ENCODE data around the gene SCN3A. TPM values are rescaled to one million over a fixed set of nuclear protein-coding genes. Genes with fewer than 3 reads are reported as not detected.
A peak's percentile ranks its signal among the peaks of the same experiment; 100 is the strongest.

Gene SCN3A
- total and polyA plus RNA-seq, 2 of the 13 experiments (the other 11 are each of a cell fraction or from before 2014, with no cell fraction given): not detected

DNA sequence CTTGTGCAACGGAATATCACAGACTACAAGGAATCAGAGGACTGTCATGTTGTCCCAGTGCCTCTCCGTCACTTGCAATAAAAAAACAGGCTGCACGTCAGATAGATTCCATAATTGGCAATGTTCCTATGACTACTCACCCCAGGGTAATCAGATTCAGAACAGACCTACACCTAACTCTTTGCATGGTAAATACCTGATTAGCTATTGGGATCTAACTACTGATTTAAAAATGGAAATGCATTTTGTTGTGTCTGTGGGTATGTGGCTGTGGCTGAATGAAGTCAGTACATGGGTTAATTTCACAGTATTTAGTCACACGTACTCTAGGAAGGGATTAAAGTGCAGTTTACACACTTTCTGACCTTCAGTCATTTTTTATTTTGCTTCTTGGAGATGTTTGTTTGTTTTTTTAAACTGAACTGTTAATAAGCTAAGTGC lies 91.7 kb downstream of the SCN3A start (continued):
- TF ChIP-seq, protein P1, sequence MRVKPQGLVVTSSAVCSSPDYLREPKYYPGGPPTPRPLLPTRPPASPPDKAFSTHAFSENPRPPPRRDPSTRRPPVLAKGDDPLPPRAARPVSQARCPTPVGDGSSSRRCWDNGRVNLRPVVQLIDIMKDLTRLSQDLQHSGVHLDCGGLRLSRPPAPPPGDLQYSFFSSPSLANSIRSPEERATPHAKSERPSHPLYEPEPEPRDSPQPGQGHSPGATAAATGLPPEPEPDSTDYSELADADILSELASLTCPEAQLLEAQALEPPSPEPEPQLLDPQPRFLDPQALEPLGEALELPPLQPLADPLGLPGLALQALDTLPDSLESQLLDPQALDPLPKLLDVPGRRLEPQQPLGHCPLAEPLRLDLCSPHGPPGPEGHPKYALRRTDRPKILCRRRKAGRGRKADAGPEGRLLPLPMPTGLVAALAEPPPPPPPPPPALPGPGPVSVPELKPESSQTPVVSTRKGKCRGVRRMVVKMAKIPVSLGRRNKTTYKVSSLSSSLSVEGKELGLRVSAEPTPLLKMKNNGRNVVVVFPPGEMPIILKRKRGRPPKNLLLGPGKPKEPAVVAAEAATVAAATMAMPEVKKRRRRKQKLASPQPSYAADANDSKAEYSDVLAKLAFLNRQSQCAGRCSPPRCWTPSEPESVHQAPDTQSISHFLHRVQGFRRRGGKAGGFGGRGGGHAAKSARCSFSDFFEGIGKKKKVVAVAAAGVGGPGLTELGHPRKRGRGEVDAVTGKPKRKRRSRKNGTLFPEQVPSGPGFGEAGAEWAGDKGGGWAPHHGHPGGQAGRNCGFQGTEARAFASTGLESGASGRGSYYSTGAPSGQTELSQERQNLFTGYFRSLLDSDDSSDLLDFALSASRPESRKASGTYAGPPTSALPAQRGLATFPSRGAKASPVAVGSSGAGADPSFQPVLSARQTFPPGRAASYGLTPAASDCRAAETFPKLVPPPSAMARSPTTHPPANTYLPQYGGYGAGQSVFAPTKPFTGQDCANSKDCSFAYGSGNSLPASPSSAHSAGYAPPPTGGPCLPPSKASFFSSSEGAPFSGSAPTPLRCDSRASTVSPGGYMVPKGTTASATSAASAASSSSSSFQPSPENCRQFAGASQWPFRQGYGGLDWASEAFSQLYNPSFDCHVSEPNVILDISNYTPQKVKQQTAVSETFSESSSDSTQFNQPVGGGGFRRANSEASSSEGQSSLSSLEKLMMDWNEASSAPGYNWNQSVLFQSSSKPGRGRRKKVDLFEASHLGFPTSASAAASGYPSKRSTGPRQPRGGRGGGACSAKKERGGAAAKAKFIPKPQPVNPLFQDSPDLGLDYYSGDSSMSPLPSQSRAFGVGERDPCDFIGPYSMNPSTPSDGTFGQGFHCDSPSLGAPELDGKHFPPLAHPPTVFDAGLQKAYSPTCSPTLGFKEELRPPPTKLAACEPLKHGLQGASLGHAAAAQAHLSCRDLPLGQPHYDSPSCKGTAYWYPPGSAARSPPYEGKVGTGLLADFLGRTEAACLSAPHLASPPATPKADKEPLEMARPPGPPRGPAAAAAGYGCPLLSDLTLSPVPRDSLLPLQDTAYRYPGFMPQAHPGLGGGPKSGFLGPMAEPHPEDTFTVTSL (CRISPR knock-in tag; IDR thresholded peaks at IDR 0.05; ENCODE audit: borderline replicate concordance): peak; percentile 91; the same call in 1 of the 2 replicates
- peak; percentile 58; the same call in 1 of the 2 replicates for TF ChIP-seq SIX1 (CRISPR knock-in tag; IDR thresholded peaks at IDR 0.05; ENCODE audit: borderline replicate concordance)
- TF ChIP-seq, protein P2, sequence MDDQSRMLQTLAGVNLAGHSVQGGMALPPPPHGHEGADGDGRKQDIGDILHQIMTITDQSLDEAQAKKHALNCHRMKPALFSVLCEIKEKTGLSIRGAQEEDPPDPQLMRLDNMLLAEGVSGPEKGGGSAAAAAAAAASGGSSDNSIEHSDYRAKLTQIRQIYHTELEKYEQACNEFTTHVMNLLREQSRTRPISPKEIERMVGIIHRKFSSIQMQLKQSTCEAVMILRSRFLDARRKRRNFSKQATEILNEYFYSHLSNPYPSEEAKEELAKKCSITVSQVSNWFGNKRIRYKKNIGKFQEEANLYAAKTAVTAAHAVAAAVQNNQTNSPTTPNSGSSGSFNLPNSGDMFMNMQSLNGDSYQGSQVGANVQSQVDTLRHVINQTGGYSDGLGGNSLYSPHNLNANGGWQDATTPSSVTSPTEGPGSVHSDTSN (CRISPR knock-in tag; IDR thresholded peaks at IDR 0.05; ENCODE audit: borderline replicate concordance): no peak
- 0 out of 2 replicates have a peak, but pooled peaks have one; percentile 36 for TF ChIP-seq ZSCAN29 (CRISPR knock-in tag; conservative IDR thresholded peaks at IDR 0.05)
- no peak for TF ChIP-seq CBX2 (IDR thresholded peaks at IDR 0.05; ENCODE audit: low read depth, low read length)
- 0 out of 2 replicates have a peak, but pooled peaks have one; percentile 18 for TF ChIP-seq CBX2 (CRISPR knock-in tag; IDR thresholded peaks at IDR 0.05; ENCODE audit: low read depth)
- TF ChIP-seq KLF11 (CRISPR knock-in tag; IDR thresholded peaks at IDR 0.05): no peak
- TF ChIP-seq, protein P3, sequence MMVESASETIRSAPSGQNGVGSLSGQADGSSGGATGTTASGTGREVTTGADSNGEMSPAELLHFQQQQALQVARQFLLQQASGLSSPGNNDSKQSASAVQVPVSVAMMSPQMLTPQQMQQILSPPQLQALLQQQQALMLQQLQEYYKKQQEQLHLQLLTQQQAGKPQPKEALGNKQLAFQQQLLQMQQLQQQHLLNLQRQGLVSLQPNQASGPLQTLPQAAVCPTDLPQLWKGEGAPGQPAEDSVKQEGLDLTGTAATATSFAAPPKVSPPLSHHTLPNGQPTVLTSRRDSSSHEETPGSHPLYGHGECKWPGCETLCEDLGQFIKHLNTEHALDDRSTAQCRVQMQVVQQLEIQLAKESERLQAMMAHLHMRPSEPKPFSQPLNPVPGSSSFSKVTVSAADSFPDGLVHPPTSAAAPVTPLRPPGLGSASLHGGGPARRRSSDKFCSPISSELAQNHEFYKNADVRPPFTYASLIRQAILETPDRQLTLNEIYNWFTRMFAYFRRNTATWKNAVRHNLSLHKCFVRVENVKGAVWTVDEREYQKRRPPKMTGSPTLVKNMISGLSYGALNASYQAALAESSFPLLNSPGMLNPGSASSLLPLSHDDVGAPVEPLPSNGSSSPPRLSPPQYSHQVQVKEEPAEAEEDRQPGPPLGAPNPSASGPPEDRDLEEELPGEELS (CRISPR knock-in tag; IDR thresholded peaks at IDR 0.05): peak; percentile 85
- TF ChIP-seq HDAC2 (CRISPR knock-in tag; IDR thresholded peaks at IDR 0.05): peak; percentile 58
- TF ChIP-seq SOX5 (CRISPR knock-in tag; IDR thresholded peaks at IDR 0.05; ENCODE audit: borderline replicate concordance): peak; percentile 65
- TF ChIP-seq ZNF652 (CRISPR knock-in tag; IDR thresholded peaks at IDR 0.05; ENCODE audit: borderline replicate concordance, low read depth): peak; percentile 95
- TF ChIP-seq ZNF431 (CRISPR knock-in tag; IDR thresholded peaks at IDR 0.05; ENCODE audit: borderline replicate concordance, low read depth): no peak
- TF ChIP-seq SMAD3 (CRISPR knock-in tag; IDR thresholded peaks at IDR 0.05): peak; percentile 48; the same call in 1 of the 2 replicates
- TF ChIP-seq, protein P4, sequence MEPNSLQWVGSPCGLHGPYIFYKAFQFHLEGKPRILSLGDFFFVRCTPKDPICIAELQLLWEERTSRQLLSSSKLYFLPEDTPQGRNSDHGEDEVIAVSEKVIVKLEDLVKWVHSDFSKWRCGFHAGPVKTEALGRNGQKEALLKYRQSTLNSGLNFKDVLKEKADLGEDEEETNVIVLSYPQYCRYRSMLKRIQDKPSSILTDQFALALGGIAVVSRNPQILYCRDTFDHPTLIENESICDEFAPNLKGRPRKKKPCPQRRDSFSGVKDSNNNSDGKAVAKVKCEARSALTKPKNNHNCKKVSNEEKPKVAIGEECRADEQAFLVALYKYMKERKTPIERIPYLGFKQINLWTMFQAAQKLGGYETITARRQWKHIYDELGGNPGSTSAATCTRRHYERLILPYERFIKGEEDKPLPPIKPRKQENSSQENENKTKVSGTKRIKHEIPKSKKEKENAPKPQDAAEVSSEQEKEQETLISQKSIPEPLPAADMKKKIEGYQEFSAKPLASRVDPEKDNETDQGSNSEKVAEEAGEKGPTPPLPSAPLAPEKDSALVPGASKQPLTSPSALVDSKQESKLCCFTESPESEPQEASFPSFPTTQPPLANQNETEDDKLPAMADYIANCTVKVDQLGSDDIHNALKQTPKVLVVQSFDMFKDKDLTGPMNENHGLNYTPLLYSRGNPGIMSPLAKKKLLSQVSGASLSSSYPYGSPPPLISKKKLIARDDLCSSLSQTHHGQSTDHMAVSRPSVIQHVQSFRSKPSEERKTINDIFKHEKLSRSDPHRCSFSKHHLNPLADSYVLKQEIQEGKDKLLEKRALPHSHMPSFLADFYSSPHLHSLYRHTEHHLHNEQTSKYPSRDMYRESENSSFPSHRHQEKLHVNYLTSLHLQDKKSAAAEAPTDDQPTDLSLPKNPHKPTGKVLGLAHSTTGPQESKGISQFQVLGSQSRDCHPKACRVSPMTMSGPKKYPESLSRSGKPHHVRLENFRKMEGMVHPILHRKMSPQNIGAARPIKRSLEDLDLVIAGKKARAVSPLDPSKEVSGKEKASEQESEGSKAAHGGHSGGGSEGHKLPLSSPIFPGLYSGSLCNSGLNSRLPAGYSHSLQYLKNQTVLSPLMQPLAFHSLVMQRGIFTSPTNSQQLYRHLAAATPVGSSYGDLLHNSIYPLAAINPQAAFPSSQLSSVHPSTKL (CRISPR knock-in tag; IDR thresholded peaks at IDR 0.05): peak; percentile 81
- TF ChIP-seq ZNF878 (CRISPR knock-in tag; IDR thresholded peaks at IDR 0.05): peak; percentile 32; the same call in 1 of the 2 replicates
- peak; percentile 73 for TF ChIP-seq GATAD2A (CRISPR knock-in tag; IDR thresholded peaks at IDR 0.05)
- TF ChIP-seq MIXL1 (CRISPR knock-in tag; IDR thresholded peaks at IDR 0.05): peak; percentile 65
- peak; percentile 25; the same call in 1 of the 2 replicates for TF ChIP-seq SALL1 (CRISPR knock-in tag; IDR thresholded peaks at IDR 0.05)
- TF ChIP-seq ZNF550 (CRISPR knock-in tag; IDR thresholded peaks at IDR 0.05; ENCODE audit: borderline replicate concordance): no peak

Measured in HepG2 (cell line).